ENCODE measurements around the gene NDUFA5.
A peak's percentile ranks its signal among the peaks of the same experiment; 100 is the strongest.
"Not testable (repeated sequence)": the region's sequence is repeated elsewhere in the genome, so short reads cannot be mapped to it uniquely, and the experiment has no call there.

Gene NDUFA5

DNA sequence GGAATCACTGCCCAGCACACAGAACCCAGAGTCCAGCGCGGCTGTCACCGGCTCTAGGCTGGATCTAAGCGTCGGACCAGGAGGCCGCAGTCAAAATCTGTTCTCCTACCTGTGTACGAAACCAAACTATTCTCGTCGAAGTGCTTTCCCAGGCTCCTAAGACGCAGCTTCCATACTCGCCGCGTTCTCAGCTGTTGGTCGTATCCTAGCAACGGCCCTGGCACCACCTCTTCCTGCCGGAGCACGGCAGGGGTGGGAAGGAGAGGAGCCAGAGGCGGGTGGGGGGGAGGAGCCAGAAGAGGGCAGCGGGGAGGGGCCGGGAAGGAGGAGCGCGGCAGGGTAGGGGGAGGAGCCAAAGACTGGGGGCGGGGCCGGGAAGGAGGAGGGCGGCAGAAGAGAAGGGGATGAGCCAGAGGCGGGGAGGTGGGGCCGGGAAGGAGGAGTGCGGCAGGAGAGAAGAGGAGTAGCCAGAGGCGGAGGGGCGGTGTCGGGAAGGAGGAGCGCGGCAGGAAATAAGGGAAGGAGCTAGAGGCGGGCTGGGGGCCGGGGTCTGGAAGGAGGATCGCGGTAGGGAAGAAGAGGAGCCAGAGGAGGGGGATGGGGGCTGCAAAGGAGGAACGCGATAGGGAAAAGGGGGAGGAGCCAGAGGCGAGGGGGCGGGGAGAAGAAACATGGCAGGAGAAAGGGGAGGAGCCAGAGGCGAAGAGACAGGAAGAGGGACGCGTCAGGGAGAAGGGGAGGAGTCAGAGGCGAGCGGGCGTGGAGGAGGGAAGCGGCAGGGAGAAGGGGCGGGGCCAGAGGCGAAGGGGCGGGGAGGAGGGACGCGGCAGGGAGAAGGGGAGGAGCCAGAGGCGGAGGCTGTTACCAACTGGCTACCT is 23.0 kb downstream of the NDUFA5 start, which contains the start of gene IQUB:
Gene IQUB (minus strand): TSS at position 213 of the 878 bp plus-strand sequence. CDS start 22,255 bp downstream, outside the sequence.
- TF ChIP-seq, protein P1, sequence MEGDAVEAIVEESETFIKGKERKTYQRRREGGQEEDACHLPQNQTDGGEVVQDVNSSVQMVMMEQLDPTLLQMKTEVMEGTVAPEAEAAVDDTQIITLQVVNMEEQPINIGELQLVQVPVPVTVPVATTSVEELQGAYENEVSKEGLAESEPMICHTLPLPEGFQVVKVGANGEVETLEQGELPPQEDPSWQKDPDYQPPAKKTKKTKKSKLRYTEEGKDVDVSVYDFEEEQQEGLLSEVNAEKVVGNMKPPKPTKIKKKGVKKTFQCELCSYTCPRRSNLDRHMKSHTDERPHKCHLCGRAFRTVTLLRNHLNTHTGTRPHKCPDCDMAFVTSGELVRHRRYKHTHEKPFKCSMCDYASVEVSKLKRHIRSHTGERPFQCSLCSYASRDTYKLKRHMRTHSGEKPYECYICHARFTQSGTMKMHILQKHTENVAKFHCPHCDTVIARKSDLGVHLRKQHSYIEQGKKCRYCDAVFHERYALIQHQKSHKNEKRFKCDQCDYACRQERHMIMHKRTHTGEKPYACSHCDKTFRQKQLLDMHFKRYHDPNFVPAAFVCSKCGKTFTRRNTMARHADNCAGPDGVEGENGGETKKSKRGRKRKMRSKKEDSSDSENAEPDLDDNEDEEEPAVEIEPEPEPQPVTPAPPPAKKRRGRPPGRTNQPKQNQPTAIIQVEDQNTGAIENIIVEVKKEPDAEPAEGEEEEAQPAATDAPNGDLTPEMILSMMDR (IDR thresholded peaks at IDR 0.05; ENCODE audit: low read depth, low read length, missing control alignments) = no peak
- peak within 1 kb of the TSS; percentile 49 for H3K4me3 ChIP-seq (replicated peaks; ENCODE audit: low read depth, low read length)
- DNase-seq (ENCODE audit: extremely low read depth, low read depth) = peak; percentile 89

- peak overlapping the region; percentile 49 for H3K4me3 ChIP-seq (replicated peaks; ENCODE audit: low read depth, low read length)
- no peak for DNase-seq (ENCODE audit: extremely low read depth, low read depth)
- TF ChIP-seq, protein P1 (IDR thresholded peaks at IDR 0.05; ENCODE audit: low read depth, low read length, missing control alignments) = no peak
These were observed 23.7 kb downstream of the NDUFA5 start for GRCh38 chr7:123533929-123534382.

- TF ChIP-seq, protein P1 (IDR thresholded peaks at IDR 0.05; ENCODE audit: low read depth, low read length, missing control alignments) = no peak
- no peak overlapping the region for H3K4me3 ChIP-seq (replicated peaks; ENCODE audit: low read depth, low read length)
- no peak for DNase-seq (ENCODE audit: extremely low read depth, low read depth)
These were observed 24.1 kb downstream of the NDUFA5 start for GRCh38 chr7:123533553-123533917.

DNA sequence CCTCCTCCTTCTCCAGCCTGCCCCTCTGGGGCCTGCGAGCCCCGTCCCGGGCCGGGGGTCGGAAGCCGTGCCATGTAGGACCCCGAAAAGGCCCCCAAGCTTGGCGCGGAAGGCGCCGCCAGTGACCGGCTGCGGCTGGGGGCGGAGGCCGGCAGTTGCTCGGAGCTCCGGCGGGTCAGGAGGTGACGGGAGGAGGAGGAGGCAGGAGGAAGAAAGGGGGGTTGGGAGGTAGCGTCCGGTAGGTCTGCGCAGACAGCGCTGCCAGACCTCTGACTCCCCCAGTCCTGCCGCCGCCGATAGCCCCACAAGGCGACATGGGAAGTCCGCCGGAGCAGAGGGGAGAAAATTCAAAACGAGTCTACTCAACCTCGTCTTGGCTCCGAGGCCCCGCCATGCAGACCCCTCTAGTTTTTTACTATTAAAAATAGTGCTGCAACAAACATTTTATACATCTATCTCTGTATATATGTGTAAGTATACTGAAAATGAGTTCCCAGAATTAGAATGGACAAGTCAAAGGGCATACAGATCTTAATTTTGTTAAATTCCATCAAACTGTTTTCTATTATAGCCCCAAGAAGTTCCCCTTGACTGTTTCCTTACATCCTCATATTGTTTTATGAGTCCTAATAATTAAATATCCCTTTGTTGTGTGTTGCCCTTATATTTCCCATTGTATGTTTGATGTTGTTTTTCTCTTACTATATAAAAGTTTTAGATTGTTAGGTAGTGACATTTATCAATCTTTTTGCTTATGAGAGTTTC is 24.6 kb downstream of the NDUFA5 start:
- not testable (repeated sequence) for DNase-seq (ENCODE audit: extremely low read depth, low read depth)
- peak overlapping the region; percentile 22; the same call in 1 of the 2 replicates for H3K4me3 ChIP-seq (replicated peaks; ENCODE audit: low read depth, low read length)

GRCh38 chr7:123532343-123532742 is 25.3 kb downstream of the NDUFA5 start:
- DNase-seq (ENCODE audit: extremely low read depth, low read depth); H3K4me3 ChIP-seq (replicated peaks; ENCODE audit: low read depth, low read length): not testable (repeated sequence)

DNA sequence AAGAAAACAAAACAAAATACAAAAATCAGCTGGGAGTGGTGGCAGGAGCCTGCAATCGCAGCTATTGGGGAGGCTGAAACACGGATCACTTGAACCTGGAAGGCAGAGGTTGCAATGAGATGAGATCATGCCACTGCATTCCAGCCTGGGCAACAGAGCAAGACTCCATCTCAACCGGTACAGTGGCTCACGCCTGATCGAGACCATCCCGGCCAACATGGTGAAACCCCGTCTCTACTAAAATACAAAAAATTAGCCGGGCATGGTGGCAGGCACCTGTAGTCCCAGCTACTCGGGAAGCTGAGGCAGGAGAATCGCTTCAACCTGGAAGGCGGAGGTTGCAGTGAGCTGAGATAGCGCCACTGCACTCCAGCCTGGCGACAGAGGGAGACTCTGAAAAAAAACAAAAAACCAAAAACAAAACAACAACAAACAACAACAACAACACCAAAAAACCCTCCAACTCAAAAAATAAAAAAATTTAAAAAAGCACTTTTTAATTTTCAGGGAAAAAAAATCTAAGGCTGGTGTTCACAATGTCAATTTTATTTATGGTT is 27.5 kb downstream of the NDUFA5 start:
- DNase-seq (ENCODE audit: extremely low read depth, low read depth); H3K4me3 ChIP-seq (replicated peaks; ENCODE audit: low read depth, low read length): not testable (repeated sequence)

- H3K4me3 ChIP-seq (replicated peaks; ENCODE audit: low read depth, low read length) = no peak overlapping the region
- TF ChIP-seq, protein P1 (IDR thresholded peaks at IDR 0.05; ENCODE audit: low read depth, low read length, missing control alignments) = no peak
- no peak for DNase-seq (ENCODE audit: extremely low read depth, low read depth)
These were observed 29.4 kb downstream of the NDUFA5 start for GRCh38 chr7:123528265-123528664.

GRCh38 chr7:123527712-123528225 is 29.8 kb downstream of the NDUFA5 start:
- H3K4me3 ChIP-seq (replicated peaks; ENCODE audit: low read depth, low read length); DNase-seq (ENCODE audit: extremely low read depth, low read depth): not testable (repeated sequence)

- H3K4me3 ChIP-seq (replicated peaks; ENCODE audit: low read depth, low read length); DNase-seq (ENCODE audit: extremely low read depth, low read depth): not testable (repeated sequence)
These were observed 31.1 kb downstream of the NDUFA5 start for GRCh38 chr7:123526533-123526932.

All from HFF-Myc (cell line).